ENCODE results near the gene ZNF438.

The ZNF438 gene

GRCh38 chr10:30828164-30828563 is 203.5 kb downstream of the ZNF438 start:
- H3K4me3 ChIP-seq (ENCODE audit: low read depth, low read length) = no peak overlapping the region
- no peak for DNase-seq (ENCODE audit: low read depth)
- TF ChIP-seq CTCF (IDR thresholded peaks at IDR 0.05; ENCODE audit: insufficient read depth, low read depth, low read length, missing control alignments) = no peak

GRCh38 chr10:30827531-30828120 is 204.0 kb downstream of the ZNF438 start:
- TF ChIP-seq CTCF (IDR thresholded peaks at IDR 0.05; ENCODE audit: insufficient read depth, low read depth, low read length, missing control alignments) = no peak
- DNase-seq (ENCODE audit: low read depth) = no peak
- no peak overlapping the region for H3K4me3 ChIP-seq (ENCODE audit: low read depth, low read length)

- DNase-seq (ENCODE audit: low read depth) = no peak
- no peak overlapping the region for H3K4me3 ChIP-seq (ENCODE audit: low read depth, low read length)
- no peak for TF ChIP-seq CTCF (IDR thresholded peaks at IDR 0.05; ENCODE audit: insufficient read depth, low read depth, low read length, missing control alignments)
Observed at GRCh38 chr10:30826679-30827078, 205.0 kb downstream of the ZNF438 start.

GRCh38 chr10:30825495-30825894 is 206.2 kb downstream of the ZNF438 start:
- TF ChIP-seq CTCF (IDR thresholded peaks at IDR 0.05; ENCODE audit: insufficient read depth, low read depth, low read length, missing control alignments) = no peak
- DNase-seq (ENCODE audit: low read depth) = no peak
- no peak overlapping the region for H3K4me3 ChIP-seq (ENCODE audit: low read depth, low read length)

- no peak for TF ChIP-seq CTCF (IDR thresholded peaks at IDR 0.05; ENCODE audit: insufficient read depth, low read depth, low read length, missing control alignments)
- DNase-seq (ENCODE audit: low read depth) = no peak
- no peak overlapping the region for H3K4me3 ChIP-seq (ENCODE audit: low read depth, low read length)
Observed at GRCh38 chr10:30825022-30825421, 206.6 kb downstream of the ZNF438 start.

GRCh38 chr10:30823651-30824050 is 208.0 kb downstream of the ZNF438 start:
- DNase-seq (ENCODE audit: low read depth) = no peak
- no peak for TF ChIP-seq CTCF (IDR thresholded peaks at IDR 0.05; ENCODE audit: insufficient read depth, low read depth, low read length, missing control alignments)
- no peak overlapping the region for H3K4me3 ChIP-seq (ENCODE audit: low read depth, low read length)

Measured in GM12865 (cell line).